Measurements from ENCODE around the gene SPATA33. TPM values are rescaled to one million over a fixed set of nuclear protein-coding genes. Genes with fewer than 3 reads are reported as not detected.

The SPATA33 gene
- total RNA-seq, 1 experiment from 2014 or later = 7.2 TPM

DNA sequence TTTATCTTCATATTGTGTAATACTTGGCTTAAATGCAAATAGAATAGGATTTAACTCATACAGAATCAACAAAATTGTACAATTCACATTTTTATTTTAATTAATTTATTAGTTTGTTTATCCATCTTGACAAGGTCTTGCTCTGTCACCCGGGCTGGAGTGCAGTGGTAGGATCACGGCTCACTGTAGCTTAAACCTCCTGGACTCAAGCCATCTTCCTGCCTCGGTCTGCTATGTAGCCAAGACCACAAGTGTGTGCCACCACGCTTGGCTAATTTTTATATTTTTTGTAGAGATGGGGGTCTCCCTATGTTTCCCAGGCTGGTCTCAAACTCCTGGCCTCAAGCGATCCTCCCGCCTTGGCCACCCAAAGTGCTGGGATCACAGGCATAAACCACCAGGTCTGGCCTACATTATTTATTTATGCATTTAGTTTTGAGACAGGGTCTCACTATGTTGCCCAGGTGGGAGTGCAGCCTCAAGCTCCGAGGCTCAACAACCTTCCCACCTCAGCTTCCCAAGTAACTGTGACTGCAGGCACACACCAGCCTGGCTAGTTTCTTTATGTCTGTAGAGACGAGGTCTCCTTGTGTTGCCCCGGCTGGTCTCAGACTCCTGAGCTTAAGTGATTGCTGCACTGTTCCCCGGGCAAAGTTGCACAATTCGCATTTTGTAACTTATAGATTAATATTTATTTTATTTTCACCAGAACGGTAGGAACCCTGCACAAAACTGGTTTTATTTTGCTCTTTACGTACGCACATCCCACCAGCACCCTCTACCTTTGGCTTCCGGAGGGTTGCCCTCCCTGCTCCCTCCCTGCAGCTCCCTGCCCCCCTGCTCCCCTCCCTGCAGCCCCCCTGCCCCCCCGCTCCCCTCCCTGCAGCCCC lies 39.3 kb upstream of the SPATA33 start:
- Mint-ChIP-seq H3K4me3 (ENCODE audit: unreplicated experiment) (no peak overlapping the region), H3K9me3 (ENCODE audit: unreplicated experiment) (no peaks in the 10 kb centered on the region), H3K36me3 (ENCODE audit: insufficient read depth, unreplicated experiment) (no peaks in the 10 kb centered on the region), H3K27ac (ENCODE audit: low read depth, unreplicated experiment) (no peak overlapping the region), H3K4me1 (ENCODE audit: insufficient read depth, unreplicated experiment) (peaks cover 7% of the 10 kb centered on the region), H3K27me3 (ENCODE audit: insufficient read depth, unreplicated experiment) (peaks cover 24% of the 10 kb centered on the region)
- ChIA-PET POLR2A (no interaction called here), CTCF (interaction anchor here (0.6 kb wide), 1 partner anchor 66 kb away, joined by 4 read pairs; no protein-coding TSS in a partner anchor)
- TF ChIP-seq, protein P1, sequence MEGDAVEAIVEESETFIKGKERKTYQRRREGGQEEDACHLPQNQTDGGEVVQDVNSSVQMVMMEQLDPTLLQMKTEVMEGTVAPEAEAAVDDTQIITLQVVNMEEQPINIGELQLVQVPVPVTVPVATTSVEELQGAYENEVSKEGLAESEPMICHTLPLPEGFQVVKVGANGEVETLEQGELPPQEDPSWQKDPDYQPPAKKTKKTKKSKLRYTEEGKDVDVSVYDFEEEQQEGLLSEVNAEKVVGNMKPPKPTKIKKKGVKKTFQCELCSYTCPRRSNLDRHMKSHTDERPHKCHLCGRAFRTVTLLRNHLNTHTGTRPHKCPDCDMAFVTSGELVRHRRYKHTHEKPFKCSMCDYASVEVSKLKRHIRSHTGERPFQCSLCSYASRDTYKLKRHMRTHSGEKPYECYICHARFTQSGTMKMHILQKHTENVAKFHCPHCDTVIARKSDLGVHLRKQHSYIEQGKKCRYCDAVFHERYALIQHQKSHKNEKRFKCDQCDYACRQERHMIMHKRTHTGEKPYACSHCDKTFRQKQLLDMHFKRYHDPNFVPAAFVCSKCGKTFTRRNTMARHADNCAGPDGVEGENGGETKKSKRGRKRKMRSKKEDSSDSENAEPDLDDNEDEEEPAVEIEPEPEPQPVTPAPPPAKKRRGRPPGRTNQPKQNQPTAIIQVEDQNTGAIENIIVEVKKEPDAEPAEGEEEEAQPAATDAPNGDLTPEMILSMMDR (IDR thresholded peaks at IDR 0.05; ENCODE audit: unreplicated experiment) = no peak
- no TSS peak for BruUV-seq (replicated peaks)
- intact Hi-C loops (cut with micrococcal nuclease) = no loop called here
- peak; percentile 44 for DNase-seq (ENCODE audit: unreplicated experiment)

DNA sequence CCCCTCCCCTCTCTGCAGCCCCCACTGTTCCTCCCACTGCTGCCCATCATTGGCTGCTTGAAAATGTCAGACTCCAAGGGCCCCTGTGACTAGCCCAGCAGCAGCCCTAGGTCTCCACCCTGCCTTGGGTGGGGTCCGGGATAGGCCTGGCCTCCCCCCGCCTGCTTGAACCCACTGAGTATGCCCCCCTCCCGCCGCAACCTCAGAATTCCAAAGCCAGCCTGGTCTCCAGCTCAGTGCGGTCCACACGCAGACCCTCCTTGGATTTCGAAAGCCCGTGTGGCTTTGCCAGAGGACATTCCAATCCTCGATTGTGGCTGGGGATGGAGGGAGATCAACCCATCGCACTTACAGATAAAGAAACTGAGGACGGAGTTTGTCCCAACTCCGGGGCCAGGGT lies 37.8 kb upstream of the SPATA33 start:
- Mint-ChIP-seq H3K27ac (ENCODE audit: low read depth, unreplicated experiment) (no peak overlapping the region), H3K36me3 (ENCODE audit: insufficient read depth, unreplicated experiment) (no peaks in the 10 kb centered on the region)
- BruUV-seq (replicated peaks) = no TSS peak

DNA sequence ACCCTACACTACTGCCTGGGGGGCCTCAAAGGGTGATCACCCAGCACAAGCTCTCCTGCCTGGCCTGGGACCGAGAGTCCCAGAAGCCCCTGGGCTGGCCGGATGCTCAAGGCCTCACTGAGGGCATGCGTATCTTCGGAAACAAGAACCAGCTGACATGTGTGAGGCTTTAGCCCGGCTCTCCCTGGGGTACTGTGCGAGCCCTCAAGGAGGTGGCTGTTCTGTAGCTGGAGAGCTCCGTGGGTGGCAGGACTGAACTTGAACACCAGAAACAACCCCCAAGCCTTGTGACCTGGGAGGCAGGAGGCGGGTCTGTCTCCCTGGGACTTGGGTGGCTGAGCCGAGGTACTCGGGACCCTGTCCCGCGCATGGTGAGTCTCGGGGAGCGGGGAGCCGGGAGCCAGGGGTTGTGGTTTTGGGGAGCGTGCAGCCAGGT lies 37.2 kb upstream of the SPATA33 start:
- TF ChIP-seq, protein P1 (IDR thresholded peaks at IDR 0.05; ENCODE audit: unreplicated experiment) = no peak
- no peaks in the 10 kb centered on the region for H3K9me3 Mint-ChIP-seq (ENCODE audit: unreplicated experiment)
- no peak overlapping the region for H3K27ac Mint-ChIP-seq (ENCODE audit: low read depth, unreplicated experiment)
- intact Hi-C loops (cut with micrococcal nuclease) = no loop called here
- peaks cover 7% of the 10 kb centered on the region for H3K4me1 Mint-ChIP-seq (ENCODE audit: insufficient read depth, unreplicated experiment)
- BruUV-seq (replicated peaks) = no TSS peak
- ChIA-PET CTCF (interaction anchor here (0.5 to 0.6 kb wide), 4 partner anchors 19 to 559 kb away, joined by 3 to 4 read pairs (median 3); no protein-coding TSS in a partner anchor), POLR2A (interaction anchor here (1.3 kb wide), 1 partner anchor 20 kb away, joined by 3 read pairs; no protein-coding TSS in a partner anchor)
- peaks cover 44% of the 10 kb centered on the region for H3K27me3 Mint-ChIP-seq (ENCODE audit: insufficient read depth, unreplicated experiment)
- no peaks in the 10 kb centered on the region for H3K36me3 Mint-ChIP-seq (ENCODE audit: insufficient read depth, unreplicated experiment)
- no peak overlapping the region for H3K4me3 Mint-ChIP-seq (ENCODE audit: unreplicated experiment)
- no peak for DNase-seq (ENCODE audit: unreplicated experiment)

More for the DNA sequence above, 37.8 kb upstream of the SPATA33 start:
- Mint-ChIP-seq H3K4me1 (ENCODE audit: insufficient read depth, unreplicated experiment) (peaks cover 7% of the 10 kb centered on the region), H3K9me3 (ENCODE audit: unreplicated experiment) (no peaks in the 10 kb centered on the region), H3K4me3 (ENCODE audit: unreplicated experiment) (no peak overlapping the region), H3K27me3 (ENCODE audit: insufficient read depth, unreplicated experiment) (peaks cover 38% of the 10 kb centered on the region)
- TF ChIP-seq, protein P1 (IDR thresholded peaks at IDR 0.05; ENCODE audit: unreplicated experiment) = no peak
- POLR2A ChIA-PET = interaction anchor here (1.3 kb wide), 1 partner anchor 20 kb away, joined by 3 read pairs; no protein-coding TSS in a partner anchor
- CTCF ChIA-PET = interaction anchor here (0.6 kb wide), 1 partner anchor 33 kb away, joined by 4 read pairs; no protein-coding TSS in a partner anchor
- intact Hi-C loops (cut with micrococcal nuclease) = no loop called here
- DNase-seq (ENCODE audit: unreplicated experiment) = no peak

DNA sequence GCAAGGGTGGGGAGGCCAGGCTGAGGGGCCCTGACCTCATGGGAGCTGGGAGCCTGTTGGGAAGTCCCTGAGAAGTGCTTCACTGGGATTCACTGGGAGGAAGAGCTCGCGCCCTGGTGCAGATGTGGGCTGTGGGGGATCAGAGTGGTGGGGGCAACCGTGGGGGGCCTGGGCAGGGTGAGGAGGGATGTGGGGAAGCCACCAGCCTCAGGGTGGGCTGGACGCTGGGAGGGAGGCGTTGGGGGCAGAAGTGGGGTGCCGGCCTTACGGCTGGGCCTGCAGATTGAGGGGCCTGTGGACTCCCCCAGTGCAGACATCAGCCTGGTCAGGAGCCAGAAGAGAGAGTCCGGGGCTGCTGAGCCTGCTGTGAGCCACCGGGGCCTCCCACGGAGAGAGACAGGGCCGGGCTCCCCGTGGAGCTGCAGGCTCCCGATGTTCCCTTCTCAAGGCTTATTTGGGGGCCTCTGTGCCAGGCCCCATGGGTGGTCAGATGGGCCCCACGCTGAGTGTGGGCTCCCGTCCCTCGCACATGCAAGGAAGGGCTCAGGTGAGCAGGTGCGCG lies 36.4 kb upstream of the SPATA33 start:
- ChIA-PET CTCF (interaction anchor here (0.5 to 0.6 kb wide), 4 partner anchors 19 to 560 kb away, joined by 3 read pairs; no protein-coding TSS in a partner anchor), POLR2A (no interaction called here)
- no TSS peak for BruUV-seq (replicated peaks)
- H3K9me3 Mint-ChIP-seq (ENCODE audit: unreplicated experiment) = no peaks in the 10 kb centered on the region
- H3K36me3 Mint-ChIP-seq (ENCODE audit: insufficient read depth, unreplicated experiment) = no peaks in the 10 kb centered on the region
- H3K27me3 Mint-ChIP-seq (ENCODE audit: insufficient read depth, unreplicated experiment) = peaks cover 49% of the 10 kb centered on the region
- peak overlapping the region; percentile 18 for H3K27ac Mint-ChIP-seq (ENCODE audit: low read depth, unreplicated experiment)
- H3K4me3 Mint-ChIP-seq (ENCODE audit: unreplicated experiment) = no peak overlapping the region
- TF ChIP-seq, protein P1 (IDR thresholded peaks at IDR 0.05; ENCODE audit: unreplicated experiment) = no peak
- intact Hi-C loops (cut with micrococcal nuclease) = no loop called here
- peaks cover 7% of the 10 kb centered on the region for H3K4me1 Mint-ChIP-seq (ENCODE audit: insufficient read depth, unreplicated experiment)
- no peak for DNase-seq (ENCODE audit: unreplicated experiment)
